HS-27A (cell line): ENCODE results near the gene MFGE8.
"Not testable (repeated sequence)": the region's sequence is repeated elsewhere in the genome, so short reads cannot be mapped to it uniquely, and the experiment has no call there.

ENCODE experiments used
- DNase-seq: peaks from one replicate; pipeline ENCODE4 v3.0.0-alpha.2; 2012; ENCODE audit warnings: low read depth, missing footprints

Gene MFGE8

GRCh38 chr15:88913017-88913849 is at the start of gene MFGE8:
Gene MFGE8 (minus strand): TSS chr15:88913379. CDS start chr15:88913319, 60 bp downstream.
- no peak for DNase-seq

GRCh38 chr15:88959445-88959844 is 46.3 kb upstream of the MFGE8 start:
- DNase-seq = no peak

GRCh38 chr15:88956906-88957305 is 43.7 kb upstream of the MFGE8 start:
- no peak for DNase-seq

- DNase-seq = no peak
Observed at GRCh38 chr15:88956263-88956662, 43.1 kb upstream of the MFGE8 start.

GRCh38 chr15:88954431-88955277 is 41.5 kb upstream of the MFGE8 start:
- no peak for DNase-seq

GRCh38 chr15:88950600-88951160 is 37.5 kb upstream of the MFGE8 start:
- DNase-seq = no peak

GRCh38 chr15:88949734-88950400 is 36.7 kb upstream of the MFGE8 start:
- no peak for DNase-seq

- DNase-seq = no peak
Observed at GRCh38 chr15:88940110-88940675, 27.0 kb upstream of the MFGE8 start.

- no peak for DNase-seq
Observed at GRCh38 chr15:88939486-88939806, 26.3 kb upstream of the MFGE8 start.

- no peak for DNase-seq
Observed at GRCh38 chr15:88938802-88939485, 25.8 kb upstream of the MFGE8 start.

- not testable (repeated sequence) for DNase-seq
Observed at GRCh38 chr15:88934449-88934848, 21.3 kb upstream of the MFGE8 start.

- no peak for DNase-seq
Observed at GRCh38 chr15:88932875-88933330, 19.7 kb upstream of the MFGE8 start.

- DNase-seq = no peak
Observed at GRCh38 chr15:88932271-88932874, 19.2 kb upstream of the MFGE8 start.

- no peak for DNase-seq
Observed at GRCh38 chr15:88930579-88930978, 17.4 kb upstream of the MFGE8 start.

GRCh38 chr15:88929358-88930098 is 16.3 kb upstream of the MFGE8 start:
- DNase-seq = peak; percentile 45

GRCh38 chr15:88928192-88928591 is 15.0 kb upstream of the MFGE8 start:
- DNase-seq = not testable (repeated sequence)

GRCh38 chr15:88925648-88926047 is 12.5 kb upstream of the MFGE8 start:
- DNase-seq = not testable (repeated sequence)

- DNase-seq = not testable (repeated sequence)
Observed at GRCh38 chr15:88920892-88921435, 7.8 kb upstream of the MFGE8 start.

- DNase-seq = no peak
Observed at GRCh38 chr15:88920186-88920891, 7.2 kb upstream of the MFGE8 start.
